HG02943 (cell line): ENCODE measurements around the gene CREM.
A peak's percentile ranks its signal among the peaks of the same experiment; 100 is the strongest.

Source experiments
- ATAC-seq: cut with Tn5 transposase; IDR thresholded peaks from one replicate; pipeline ENCODE4 v1.9.1; 2021; ENCODE audit warnings: mild to moderate bottlenecking, low read depth, moderate library complexity; ENCODE audit not compliant: unreplicated experiment

CREM gene

DNA sequence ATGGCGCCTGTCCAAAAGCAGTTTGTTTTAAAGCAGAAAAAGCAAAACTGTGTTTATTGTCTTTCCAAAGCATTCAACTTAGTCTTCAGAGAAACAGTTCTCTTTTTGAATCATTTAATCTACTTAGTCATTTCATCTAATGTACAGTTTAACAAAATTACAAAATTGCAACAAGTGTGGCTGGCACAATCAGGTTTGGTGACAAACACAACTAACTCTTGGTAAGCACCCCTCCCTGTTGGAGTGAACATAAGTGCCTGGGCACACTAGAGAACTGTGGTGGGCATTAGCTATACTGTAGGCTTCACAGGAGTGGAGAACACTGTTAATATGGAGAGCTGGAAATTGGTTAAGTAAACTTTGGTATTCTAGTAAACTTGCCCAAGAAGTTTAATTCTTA lies 6.9 kb downstream of the CREM start:
- no peak for ATAC-seq

GRCh38 chr10:35135861-35136260 lies 9.2 kb downstream of the CREM start:
- ATAC-seq: no peak

GRCh38 chr10:35136263-35136815 lies 9.7 kb downstream of the CREM start:
- ATAC-seq: peak; percentile 44

GRCh38 chr10:35140126-35140525 lies 13.5 kb downstream of the CREM start:
- ATAC-seq: no peak

DNA sequence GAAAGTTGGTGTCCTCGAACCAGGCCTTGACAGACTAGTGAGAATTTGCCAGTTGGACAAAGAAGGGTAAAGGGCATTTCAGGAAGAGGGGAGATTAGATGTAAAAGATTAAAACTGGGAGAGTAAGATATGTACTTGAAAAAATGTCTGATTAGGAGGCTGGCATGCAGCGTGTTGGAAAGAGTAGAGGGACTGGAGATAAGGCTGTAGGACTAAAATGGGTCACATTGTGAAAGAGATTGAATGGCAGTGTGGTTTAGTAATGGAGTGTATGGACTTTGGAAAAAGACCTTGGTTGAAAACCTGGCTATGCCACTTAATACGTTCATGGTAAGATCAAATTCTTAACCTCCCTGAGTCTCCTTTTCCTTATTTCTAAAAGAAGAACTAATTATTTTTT lies 14.1 kb downstream of the CREM start:
- ATAC-seq: no peak

- ATAC-seq: no peak
Measured at GRCh38 chr10:35150308-35150707, 23.7 kb downstream of the CREM start.

- ATAC-seq: no peak
Measured at GRCh38 chr10:35152992-35153391, 26.3 kb downstream of the CREM start.

DNA sequence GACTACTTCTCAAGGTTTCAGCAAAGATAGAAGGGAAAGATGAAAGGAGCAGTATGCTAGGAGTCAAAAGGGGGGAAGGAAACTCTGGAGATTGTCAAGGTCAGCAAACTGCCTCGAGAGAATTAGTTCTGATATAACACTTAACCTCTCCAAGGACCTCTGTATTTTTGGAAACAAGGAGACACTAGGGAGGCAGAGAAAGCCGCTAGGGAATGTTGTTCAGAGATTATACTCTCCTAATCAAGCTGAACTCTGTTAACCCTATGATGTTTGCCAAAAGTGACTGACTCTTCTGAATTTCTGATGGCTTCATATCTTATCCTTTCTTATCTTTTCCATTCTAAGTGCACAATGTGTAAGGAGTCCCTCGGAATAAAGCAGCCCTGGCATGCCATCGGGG lies 27.1 kb downstream of the CREM start:
- no peak for ATAC-seq

GRCh38 chr10:35160743-35161142 lies 34.1 kb downstream of the CREM start:
- ATAC-seq: no peak

DNA sequence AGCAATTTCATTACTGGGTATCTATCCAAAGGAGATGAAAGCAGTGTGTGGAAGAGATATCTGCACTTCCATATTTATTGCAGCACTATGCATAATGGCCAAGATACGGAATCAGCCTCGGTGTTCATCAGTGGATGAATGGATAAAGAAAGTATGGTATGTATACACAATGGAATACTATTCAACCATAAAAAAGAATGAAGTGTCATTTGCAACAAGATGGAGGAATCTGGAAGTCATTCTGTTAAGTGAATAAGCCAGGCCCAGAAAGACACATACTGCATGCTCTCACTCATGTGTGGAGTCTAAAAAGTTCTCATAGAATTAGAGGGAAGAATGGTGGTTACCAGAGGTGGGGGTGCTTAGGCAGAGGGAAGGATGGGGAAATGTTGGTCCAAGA lies 35.3 kb downstream of the CREM start:
- ATAC-seq: no peak

DNA sequence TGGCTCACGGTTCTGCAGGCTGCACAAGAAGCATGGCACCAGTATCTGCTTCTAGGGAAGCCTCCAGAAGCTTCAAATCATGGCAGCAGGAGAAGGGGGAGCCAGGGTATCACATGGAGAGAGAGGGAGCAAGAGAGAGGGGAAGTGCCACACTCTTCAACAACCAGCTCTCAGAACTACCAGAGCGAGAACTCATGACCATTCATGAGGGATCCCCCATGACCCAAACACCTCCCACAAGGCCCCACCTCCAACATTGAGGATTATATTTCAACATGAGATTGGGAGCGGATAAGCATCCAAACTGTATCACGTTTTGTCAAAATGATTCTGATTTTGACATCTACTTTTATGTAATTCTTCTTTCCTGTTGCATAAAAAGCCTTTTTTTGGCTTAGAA lies 38.5 kb downstream of the CREM start:
- ATAC-seq: no peak

DNA sequence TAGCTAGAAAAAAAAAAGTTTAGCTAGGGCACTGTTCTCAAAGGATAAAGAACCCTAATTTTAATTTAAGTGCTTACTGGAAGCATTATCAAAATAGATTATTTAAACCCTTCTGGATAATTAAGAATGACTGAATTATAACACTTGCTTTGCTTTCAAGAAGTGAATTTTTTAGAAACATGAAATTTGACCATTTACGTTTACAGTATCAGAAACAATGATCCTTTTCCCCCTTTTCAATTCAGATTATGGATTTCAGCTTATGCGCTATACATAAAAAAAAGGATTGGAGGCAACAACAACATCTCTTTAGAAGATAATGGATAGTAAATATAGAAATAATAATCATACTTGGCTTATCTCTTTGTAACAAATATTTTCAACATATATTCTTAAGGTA lies 39.2 kb downstream of the CREM start:
- no peak for ATAC-seq

GRCh38 chr10:35166607-35167006 lies 40.0 kb downstream of the CREM start:
- no peak for ATAC-seq

- ATAC-seq: no peak
Measured at GRCh38 chr10:35167342-35167741, 40.7 kb downstream of the CREM start.

DNA sequence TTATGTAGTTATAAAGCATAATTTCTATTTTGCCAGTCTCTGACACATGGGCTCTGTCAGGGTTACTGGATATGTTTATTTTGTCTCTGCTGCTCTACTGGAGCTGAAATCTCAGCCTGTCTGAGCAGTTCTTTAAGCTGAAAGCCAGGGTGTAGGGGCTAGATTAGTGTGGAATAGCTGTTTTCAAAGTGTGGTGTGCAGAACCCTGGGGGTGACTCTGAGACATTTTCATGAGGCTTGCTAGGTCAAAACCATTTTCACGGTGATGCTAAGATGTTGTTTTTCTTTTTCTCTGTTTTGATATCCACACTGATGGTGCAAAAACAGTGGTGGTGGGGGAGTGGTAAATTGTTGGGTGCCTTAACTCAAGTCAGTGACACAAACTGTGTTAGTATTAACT lies 45.5 kb downstream of the CREM start:
- ATAC-seq: no peak

DNA sequence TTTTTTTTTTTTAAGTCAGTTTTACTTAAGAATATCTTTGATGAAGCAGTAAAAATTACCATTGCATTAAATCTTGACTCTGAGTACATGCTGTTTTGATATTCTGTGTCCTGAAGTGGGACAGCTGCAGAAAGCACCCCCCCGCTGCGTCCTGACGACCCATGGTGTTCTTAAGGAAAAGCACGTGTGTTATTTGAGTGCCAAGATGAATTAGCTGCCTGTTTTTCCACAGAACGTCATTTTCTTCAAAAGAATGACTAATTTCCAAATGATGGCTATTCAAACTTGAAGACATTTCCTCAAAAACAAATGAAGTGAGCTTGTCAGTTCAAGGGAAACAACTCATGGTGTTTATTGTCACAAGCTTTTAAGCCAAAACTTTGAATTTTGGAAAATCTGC lies 45.9 kb downstream of the CREM start:
- ATAC-seq: no peak

GRCh38 chr10:35178331-35178730 lies 51.7 kb downstream of the CREM start:
- ATAC-seq: no peak

GRCh38 chr10:35182631-35183510 lies 56.2 kb downstream of the CREM start:
- ATAC-seq: no peak

- peak; percentile 38 for ATAC-seq
Measured at GRCh38 chr10:35184527-35185171, 58.0 kb downstream of the CREM start.

DNA sequence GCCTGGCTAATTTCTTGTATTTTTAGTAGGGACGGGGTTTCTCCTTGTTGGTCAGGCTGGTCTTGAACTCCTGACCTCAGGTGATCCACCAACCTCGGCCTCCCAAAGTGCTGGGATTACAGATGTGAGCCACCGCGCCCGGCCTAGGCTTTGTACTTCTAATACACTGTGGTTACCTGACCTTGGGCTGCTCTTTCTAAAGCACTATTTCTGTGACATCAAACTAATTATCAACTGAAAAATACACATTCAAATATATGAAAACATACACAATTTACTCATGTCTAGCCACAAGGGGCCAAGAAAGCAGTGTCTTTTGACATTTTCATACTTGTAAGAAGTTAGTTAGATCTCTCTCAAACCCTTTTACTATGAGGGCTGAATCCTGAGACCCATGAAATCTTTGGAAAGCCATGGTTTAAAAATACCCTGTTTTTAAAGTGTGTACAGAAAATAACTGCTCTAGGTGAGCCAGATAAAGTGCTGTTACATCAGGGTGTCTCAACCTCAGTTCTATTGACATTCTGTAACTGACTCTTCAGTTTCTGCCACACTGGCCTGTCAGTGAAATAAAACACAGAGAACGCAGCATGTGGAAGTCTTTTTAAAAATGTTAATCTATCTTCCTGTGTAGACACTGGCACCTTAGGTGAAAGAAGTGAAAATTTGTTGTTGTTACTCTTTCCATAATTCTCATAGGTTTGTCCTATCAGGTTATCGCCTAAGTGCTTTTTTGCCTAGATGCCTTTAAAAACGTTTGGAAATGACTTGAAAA lies 58.8 kb downstream of the CREM start:
- ATAC-seq: peak; percentile 61

- no peak for ATAC-seq
Measured at GRCh38 chr10:35188954-35189353, 62.3 kb downstream of the CREM start.
